H1 (cell line): ENCODE measurements around the gene KDM4E. TPM values are rescaled to one million over a fixed set of nuclear protein-coding genes. Genes with fewer than 3 reads are reported as not detected.

Experiments
- CHD2 ChIP-seq: IDR thresholded peaks from 2 replicates; pipeline ENCODE4 v1.6.1; 2012; ENCODE audit warnings: low read length, improper control_type of control experiment
- FOSL1 ChIP-seq: IDR thresholded peaks from 2 replicates; pipeline ENCODE4 v1.6.1; 2011; ENCODE audit warnings: mild to moderate bottlenecking, low read depth, low read length, moderate library complexity; ENCODE audit not compliant: insufficient read depth
- HDAC2 ChIP-seq, 2 experiments: fragments of 300-600 bp in 1 of 2; sonication (generic) in 1 of 2; IDR thresholded peaks; 2 replicates each; pipeline ENCODE4 v1.6.1; 2011 to 2012; ENCODE audit warnings: low read depth in 2 of 2, low read length in 2 of 2, mild to moderate bottlenecking in 2 of 2, moderate library complexity in 2 of 2, borderline replicate concordance in 1 of 2, inconsistent platforms in 1 of 2
- ZNF274 ChIP-seq: IDR thresholded peaks from 2 replicates; pipeline ENCODE4 v1.7.0; 2012; ENCODE audit warnings: low read length, borderline replicate concordance; ENCODE audit errors: extremely low read depth
- polyA plus RNA-seq, 7 experiments: library from polyadenylated mRNA; depleted of rRNA in 3 of 7; stranded (reverse) in 5 of 7; unstranded in 2 of 7; fragments of >200 nt in 5 of 7; fragments of 200-250 nt in 2 of 7; gene quantifications; 1 replicate in 5 of 7; 2 replicates in 1 of 7; 4 replicates in 1 of 7; pipeline versions ENCODE4 v1.2.1 to v1.2.3, GENCODE V29; 2011 to 2013; ENCODE audit warnings: missing spikeins in 2 of 7, mixed read lengths in 2 of 7
- total RNA-seq: library from RNA; stranded (reverse); fragmentation: NEBNext Ultra II Directional; extraction: Animal tissue kit (Norgen Biotek cat#: 25700); gene quantifications from 2 replicates; pipeline ENCODE4 v1.2.1, GENCODE V29; 2021
- TF ChIP-seq, protein P1 (sequence below): IDR thresholded peaks from 2 replicates; pipeline ENCODE4 v1.6.1; 2012; ENCODE audit warnings: low read length, inconsistent platforms

The KDM4E gene
- total and polyA plus RNA-seq, 2 of the 8 experiments (the other 6 are each of a cell fraction or from before 2014, with no cell fraction given), result not detected

DNA sequence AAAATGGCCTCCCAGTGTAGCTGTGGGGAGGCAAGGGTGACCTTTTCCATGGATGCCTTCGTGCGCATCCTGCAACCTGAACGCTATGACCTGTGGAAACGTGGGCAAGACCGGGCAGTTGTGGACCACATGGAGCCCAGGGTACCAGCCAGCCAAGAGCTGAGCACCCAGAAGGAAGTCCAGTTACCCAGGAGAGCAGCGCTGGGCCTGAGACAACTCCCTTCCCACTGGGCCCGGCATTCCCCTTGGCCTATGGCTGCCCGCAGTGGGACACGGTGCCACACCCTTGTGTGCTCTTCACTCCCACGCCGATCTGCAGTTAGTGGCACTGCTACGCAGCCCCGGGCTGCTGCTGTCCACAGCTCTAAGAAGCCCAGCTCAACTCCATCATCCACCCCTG, 26.8 kb upstream of the KDM4E start (continued):
- TF ChIP-seq, protein P1, sequence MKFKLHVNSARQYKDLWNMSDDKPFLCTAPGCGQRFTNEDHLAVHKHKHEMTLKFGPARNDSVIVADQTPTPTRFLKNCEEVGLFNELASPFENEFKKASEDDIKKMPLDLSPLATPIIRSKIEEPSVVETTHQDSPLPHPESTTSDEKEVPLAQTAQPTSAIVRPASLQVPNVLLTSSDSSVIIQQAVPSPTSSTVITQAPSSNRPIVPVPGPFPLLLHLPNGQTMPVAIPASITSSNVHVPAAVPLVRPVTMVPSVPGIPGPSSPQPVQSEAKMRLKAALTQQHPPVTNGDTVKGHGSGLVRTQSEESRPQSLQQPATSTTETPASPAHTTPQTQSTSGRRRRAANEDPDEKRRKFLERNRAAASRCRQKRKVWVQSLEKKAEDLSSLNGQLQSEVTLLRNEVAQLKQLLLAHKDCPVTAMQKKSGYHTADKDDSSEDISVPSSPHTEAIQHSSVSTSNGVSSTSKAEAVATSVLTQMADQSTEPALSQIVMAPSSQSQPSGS, result no peak
- TF ChIP-seq HDAC2 (IDR thresholded peaks at IDR 0.05; ENCODE audit: borderline replicate concordance in 1 of 2, low read depth in 2 of 2, low read length in 2 of 2) (no peak), CHD2 (no peak), FOSL1 (no peak), ZNF274 (no peak)
